Adrenal gland (tissue), 5 donors: Measurements from ENCODE around the gene TEX53.

Source experiments
- POLR2A ChIP-seq, 2 donors: fragments of 450-650 bp; IDR thresholded peaks; one replicate each; pipeline ENCODE4 v1.6.1; 2017; ENCODE audit warnings: antibody characterized with exemption in 2 of 2, mild to moderate bottlenecking in 2 of 2, moderate library complexity in 1 of 2
- TF ChIP-seq, protein P1 (sequence below), 6 experiments: fragments of 450-650 bp in 4 of 6; fragments of 200-600 bp in 2 of 6; sonication (generic) in 1 of 6; IDR thresholded peaks; 1 replicate in 5 of 6; 2 replicates in 1 of 6; pipeline versions ENCODE4 v1.5.1 to v1.8.0; 2016 to 2021; ENCODE audit warnings: antibody characterized with exemption in 6 of 6, mild to moderate bottlenecking in 2 of 6, moderate library complexity in 1 of 6
- donor health status: DM: no; HTN: no; CAD: no.

DNA sequence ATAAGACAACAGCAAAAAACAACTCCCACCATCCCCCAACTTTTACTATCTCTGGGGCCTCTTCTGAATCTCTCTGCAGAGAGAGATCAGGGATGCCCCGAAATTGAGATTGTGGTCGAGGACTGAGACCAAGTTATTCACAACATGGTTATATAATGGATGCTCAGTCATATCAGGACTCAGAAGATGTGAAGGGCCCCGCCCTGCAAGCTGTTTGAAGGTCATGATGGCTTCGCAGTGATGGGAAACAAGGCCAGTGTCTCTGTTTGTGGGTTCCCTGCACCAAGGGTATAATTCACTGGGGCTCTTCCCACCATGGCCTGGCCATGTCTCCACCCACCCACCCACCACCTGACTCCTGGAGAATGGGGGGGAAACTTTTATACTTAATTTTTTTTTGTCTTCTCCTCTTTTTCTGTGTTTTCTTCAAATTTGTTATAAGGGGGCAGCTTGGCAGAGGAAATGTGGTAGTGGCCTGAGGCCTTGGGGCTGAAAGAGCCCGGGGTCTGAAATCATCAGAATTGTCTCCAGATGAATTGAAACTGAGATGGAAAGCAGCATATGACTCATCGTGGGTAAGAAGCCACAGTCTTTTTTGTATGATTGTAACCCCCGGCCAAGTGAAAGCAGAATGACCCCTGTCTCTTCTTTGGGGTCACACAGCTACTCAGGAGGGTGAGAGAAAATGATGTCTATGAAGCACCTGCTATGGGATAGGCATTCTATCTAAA lies 39.4 kb upstream of the TEX53 start:
- TF ChIP-seq, protein P1, sequence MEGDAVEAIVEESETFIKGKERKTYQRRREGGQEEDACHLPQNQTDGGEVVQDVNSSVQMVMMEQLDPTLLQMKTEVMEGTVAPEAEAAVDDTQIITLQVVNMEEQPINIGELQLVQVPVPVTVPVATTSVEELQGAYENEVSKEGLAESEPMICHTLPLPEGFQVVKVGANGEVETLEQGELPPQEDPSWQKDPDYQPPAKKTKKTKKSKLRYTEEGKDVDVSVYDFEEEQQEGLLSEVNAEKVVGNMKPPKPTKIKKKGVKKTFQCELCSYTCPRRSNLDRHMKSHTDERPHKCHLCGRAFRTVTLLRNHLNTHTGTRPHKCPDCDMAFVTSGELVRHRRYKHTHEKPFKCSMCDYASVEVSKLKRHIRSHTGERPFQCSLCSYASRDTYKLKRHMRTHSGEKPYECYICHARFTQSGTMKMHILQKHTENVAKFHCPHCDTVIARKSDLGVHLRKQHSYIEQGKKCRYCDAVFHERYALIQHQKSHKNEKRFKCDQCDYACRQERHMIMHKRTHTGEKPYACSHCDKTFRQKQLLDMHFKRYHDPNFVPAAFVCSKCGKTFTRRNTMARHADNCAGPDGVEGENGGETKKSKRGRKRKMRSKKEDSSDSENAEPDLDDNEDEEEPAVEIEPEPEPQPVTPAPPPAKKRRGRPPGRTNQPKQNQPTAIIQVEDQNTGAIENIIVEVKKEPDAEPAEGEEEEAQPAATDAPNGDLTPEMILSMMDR (IDR thresholded peaks at IDR 0.05), result no peak
- no peak for TF ChIP-seq POLR2A (IDR thresholded peaks at IDR 0.05)
